Measurements from ENCODE around the gene CARMIL3.

CARMIL3 gene

DNA sequence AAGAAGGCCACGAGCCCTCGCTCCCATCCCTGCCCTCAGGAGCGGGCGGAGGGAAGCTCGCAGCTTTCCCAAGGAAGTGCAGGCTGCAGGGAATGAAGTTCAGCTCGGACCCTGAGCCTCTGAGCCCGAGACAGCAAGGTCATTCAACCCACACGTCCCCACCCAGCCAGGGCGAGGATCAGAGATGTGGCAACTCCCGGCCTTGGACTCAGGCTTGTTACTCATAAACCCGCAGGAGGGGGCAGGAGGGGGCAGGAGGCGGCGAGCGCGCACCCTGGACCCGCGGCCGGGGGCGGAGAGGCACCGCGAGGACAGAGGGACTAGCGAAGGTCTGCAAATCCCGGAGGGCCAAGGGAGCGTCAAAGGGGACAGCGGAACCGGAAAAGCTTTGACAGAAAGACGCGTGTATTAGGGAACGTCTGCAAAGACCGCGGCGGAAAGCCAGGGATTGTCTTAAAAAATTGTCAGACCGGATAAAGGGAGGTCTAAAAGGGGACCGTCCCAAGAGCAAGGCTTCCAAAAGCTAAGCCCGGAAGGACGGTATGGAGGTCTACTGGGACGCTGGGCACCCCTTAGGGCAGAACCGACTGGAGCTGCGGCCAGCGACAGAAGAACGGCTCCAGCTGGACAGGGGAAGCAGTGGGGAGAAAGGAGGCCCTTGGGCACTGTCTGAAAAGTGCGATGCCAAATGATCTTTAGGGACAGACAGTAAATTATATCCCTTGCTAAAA, 62.2 kb downstream of the CARMIL3 start:
- peak overlapping the region; percentile 96 for H3K4me3 ChIP-seq (replicated peaks; ENCODE audit: low read depth, low read length)
- TF ChIP-seq, protein P1, sequence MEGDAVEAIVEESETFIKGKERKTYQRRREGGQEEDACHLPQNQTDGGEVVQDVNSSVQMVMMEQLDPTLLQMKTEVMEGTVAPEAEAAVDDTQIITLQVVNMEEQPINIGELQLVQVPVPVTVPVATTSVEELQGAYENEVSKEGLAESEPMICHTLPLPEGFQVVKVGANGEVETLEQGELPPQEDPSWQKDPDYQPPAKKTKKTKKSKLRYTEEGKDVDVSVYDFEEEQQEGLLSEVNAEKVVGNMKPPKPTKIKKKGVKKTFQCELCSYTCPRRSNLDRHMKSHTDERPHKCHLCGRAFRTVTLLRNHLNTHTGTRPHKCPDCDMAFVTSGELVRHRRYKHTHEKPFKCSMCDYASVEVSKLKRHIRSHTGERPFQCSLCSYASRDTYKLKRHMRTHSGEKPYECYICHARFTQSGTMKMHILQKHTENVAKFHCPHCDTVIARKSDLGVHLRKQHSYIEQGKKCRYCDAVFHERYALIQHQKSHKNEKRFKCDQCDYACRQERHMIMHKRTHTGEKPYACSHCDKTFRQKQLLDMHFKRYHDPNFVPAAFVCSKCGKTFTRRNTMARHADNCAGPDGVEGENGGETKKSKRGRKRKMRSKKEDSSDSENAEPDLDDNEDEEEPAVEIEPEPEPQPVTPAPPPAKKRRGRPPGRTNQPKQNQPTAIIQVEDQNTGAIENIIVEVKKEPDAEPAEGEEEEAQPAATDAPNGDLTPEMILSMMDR (IDR thresholded peaks at IDR 0.05; ENCODE audit: low read length, missing control alignments), result no peak

DNA sequence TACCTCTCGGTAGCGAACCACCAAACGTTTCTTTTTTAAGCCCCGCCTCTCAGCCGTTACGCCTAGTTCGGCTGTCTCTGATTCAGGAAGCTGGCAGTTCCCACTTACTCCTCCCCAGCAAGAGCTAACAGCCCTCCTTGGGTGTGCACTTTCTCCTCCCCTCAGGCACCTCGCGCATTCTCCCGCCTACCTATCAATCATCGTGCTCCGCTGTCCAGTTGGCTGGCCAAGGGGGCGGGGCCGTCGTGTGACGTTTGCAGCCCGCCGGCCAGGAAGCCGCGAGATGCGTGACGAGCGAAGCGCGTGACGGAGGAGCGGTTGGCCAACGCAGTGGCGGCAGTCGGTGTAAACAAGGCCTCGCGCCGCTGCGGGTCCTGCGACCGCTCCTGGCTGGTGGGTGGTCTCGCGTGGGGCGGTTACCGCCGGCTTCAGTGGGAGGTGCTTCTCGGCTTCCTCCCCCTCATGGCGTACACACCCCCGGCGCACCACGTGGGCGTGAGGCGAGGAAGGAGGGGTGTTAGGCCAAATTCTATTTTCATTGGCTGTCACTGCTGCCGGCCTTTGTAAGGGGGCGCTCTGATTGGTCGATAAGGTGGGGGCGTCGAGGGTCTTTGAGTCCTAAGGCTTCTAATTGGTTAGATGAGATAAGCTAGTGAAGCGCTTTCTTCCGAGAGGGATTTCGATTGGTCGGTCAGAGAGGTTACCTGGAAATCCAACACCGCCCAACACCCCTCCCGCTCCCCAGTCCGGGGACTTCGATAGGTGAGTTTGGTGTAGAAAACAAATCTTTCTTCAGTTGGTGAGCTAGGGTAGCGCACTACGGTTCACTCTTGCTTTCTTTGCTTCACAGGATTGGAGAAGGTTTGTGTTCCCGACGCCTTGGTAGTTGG, 63.0 kb downstream of the CARMIL3 start, which contains the start of the genes DCAF11 and NRL:
Gene DCAF11 (plus strand): TSS at position 246 of the 890 bp plus-strand sequence. CDS start 818 bp downstream, outside the sequence.
Gene NRL (minus strand): TSS at position 418 of the 890 bp plus-strand sequence. CDS start 32,101 bp downstream, outside the sequence.
- DNase-seq (ENCODE audit: low read depth), result peak; percentile 100
- TF ChIP-seq, protein P1 (IDR thresholded peaks at IDR 0.05; ENCODE audit: low read length, missing control alignments), result no peak
- H3K4me3 ChIP-seq (replicated peaks; ENCODE audit: low read depth, low read length), result peak within 1 kb of the TSS; percentile 96

More for the DNA sequence above, 62.2 kb downstream of the CARMIL3 start:
- peak; percentile 84 for DNase-seq (ENCODE audit: low read depth)

DNA sequence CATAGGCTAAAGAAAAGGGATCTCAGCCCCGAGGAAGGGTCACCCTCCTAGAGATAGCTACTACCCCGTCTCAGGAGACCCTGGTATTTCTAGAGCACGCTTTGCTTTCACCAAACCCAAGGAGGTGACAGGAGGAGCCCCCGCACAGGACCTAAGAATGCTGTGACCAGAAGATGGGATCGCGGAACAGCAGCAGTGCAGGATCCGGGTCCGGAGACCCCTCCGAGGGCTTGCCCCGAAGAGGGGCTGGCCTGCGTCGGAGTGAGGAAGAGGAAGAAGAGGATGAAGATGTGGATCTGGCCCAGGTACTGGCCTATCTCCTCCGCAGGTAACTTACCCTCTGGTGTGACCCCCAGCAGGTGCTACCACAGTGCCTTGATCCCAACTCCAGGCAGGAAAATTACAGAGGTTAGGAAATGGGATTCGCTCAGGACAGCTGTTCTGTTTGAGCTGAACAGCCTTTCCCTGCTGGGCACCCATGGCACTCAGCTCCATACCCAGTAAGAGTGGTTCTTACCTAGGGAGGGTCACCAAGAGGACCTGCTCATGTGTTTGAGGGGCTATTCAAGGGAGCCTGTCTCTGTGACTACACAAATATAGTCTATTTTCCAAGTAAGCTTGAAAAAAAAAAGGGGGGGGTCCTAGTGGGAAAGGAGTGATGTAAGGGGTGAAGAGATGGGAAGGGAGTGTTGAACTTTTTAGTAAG, 63.8 kb downstream of the CARMIL3 start:
- no peak for DNase-seq (ENCODE audit: low read depth)
- peak overlapping the region; percentile 96 for H3K4me3 ChIP-seq (replicated peaks; ENCODE audit: low read depth, low read length)
- TF ChIP-seq, protein P1 (IDR thresholded peaks at IDR 0.05; ENCODE audit: low read length, missing control alignments), result no peak

DNA sequence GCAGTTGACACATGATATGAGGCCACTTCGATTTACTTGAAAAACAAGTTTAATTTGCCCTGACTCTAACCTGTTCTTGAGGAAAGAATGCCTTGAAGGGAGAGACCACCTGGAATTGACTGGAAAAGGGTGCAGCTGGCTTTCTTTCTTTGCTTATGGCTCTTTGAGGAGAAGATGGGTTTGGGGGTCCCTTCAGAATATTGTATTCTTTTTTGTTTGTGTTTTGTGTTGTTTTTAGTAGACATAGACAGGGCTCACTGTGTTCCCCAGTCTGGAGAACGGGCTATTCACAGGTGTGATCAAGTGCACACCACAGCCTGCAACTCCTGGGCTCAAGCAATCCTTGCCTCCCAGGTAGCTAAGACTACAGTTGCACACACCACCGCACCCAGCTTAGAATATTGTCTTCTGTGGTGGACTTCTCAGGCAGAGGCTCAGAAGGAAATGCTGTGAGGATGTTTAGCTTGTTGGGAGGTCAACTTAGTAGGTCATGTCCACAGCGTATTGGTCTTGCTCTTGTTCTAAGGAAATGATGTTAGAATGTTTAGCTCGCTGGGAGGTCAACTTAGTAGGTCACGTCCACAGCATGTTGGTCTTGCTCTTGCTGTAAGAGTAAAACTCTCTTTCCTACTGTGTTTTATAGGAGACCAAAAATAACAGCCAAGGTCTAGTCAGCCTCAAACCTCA, 64.5 kb downstream of the CARMIL3 start:
- no peak overlapping the region for H3K4me3 ChIP-seq (replicated peaks; ENCODE audit: low read depth, low read length)
- TF ChIP-seq, protein P1 (IDR thresholded peaks at IDR 0.05; ENCODE audit: low read length, missing control alignments), result no peak
- no peak for DNase-seq (ENCODE audit: low read depth)

DNA sequence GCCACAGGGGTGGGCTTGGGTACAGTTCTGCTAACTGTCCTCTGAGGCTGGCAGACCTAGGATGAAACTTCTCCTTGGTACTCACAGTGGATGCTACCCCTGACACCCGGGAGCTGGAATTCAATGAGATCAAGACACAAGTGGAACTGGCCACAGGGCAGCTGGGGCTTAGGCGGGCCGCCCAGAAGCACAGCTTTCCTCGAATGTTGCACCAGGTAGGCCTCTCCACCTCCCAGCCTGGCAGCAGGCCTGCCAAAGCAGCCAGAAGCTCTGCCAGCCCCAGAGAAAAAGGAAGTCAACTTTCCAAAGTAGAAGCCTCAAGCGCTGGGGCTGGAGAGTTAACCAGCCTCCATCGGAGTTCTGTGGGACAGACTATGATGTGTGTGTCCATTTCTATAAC, 65.4 kb downstream of the CARMIL3 start:
- no peak overlapping the region for H3K4me3 ChIP-seq (replicated peaks; ENCODE audit: low read depth, low read length)
- TF ChIP-seq, protein P1 (IDR thresholded peaks at IDR 0.05; ENCODE audit: low read length, missing control alignments), result no peak
- DNase-seq (ENCODE audit: low read depth), result no peak
